Mucosa of stomach (tissue), 1 donor: Measurements from ENCODE around the gene ABL2.
"Not testable (repeated sequence)": the region's sequence is repeated elsewhere in the genome, so short reads cannot be mapped to it uniquely, and the experiment has no call there.

Experiments
- H3K27me3 ChIP-seq: one replicate; pipeline ENCODE4 v1.7.0; 2013; ENCODE audit warnings: mild to moderate bottlenecking, low read length; ENCODE audit not compliant: control insufficient read depth, insufficient read depth
- H3K36me3 ChIP-seq: one replicate; pipeline ENCODE4 v1.7.0; 2013; ENCODE audit warnings: low read length; ENCODE audit not compliant: control insufficient read depth, insufficient read depth
- H3K4me1 ChIP-seq: one replicate; pipeline ENCODE4 v1.7.0; 2013; ENCODE audit warnings: mild to moderate bottlenecking, low read length; ENCODE audit not compliant: control insufficient read depth, insufficient read depth
- H3K4me3 ChIP-seq: one replicate; pipeline ENCODE4 v1.7.0; 2013; ENCODE audit warnings: low read length
- H3K9ac ChIP-seq: one replicate; pipeline ENCODE4 v1.7.0; 2013; ENCODE audit warnings: mild to moderate bottlenecking, low read length, moderate library complexity
- H3K9me3 ChIP-seq: one replicate; pipeline ENCODE4 v1.7.0; 2013; ENCODE audit warnings: mild to moderate bottlenecking, low read length, moderate library complexity; ENCODE audit not compliant: control insufficient read depth
- donor health status: Pancreatic carcinoma.

The ABL2 gene

DNA sequence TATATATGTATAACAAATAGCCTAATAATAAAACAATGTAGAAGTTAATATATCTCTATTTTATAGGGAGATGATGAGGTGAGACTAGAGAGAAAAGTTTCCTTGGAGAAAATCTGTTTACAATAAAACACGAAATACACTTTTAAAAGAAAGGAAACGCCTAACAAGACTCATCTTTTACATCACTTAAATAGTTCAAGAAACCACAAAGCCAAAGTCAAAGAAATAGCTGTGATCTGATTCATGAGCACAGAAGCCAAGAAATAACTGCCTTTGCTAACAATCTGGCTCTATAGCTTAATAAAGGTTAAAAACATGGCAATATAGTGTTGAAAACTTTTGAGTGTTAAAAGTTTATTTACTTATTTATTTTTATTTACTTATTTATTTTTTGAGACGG, 86.2 kb downstream of the ABL2 start:
- no peaks in the 10 kb centered on the region for H3K9me3 ChIP-seq
- H3K27me3 ChIP-seq: no peaks in the 10 kb centered on the region
- H3K36me3 ChIP-seq: no peaks in the 10 kb centered on the region
- H3K4me3 ChIP-seq: no peak overlapping the region
- peaks cover 4% of the 10 kb centered on the region for H3K4me1 ChIP-seq
- H3K9ac ChIP-seq: no peak overlapping the region

DNA sequence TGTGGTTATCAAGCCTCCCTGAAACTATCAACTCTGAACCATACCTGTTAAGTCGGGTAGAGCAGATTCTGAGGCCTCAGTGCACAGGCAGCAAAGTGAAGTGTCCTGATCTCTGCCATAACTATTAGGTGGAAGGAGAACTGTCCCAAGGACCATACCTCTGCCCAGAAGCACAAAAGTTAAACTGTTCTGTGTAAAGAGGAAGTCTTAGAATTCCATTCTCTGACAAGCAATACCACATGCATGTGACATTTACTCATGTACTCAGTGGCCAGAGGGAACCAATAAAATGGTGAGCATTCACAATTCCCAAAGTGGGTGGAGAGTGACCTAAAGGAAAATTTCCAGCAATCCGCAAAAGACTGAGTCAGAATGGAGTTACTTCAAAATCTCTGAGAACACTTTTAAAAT, 86.6 kb downstream of the ABL2 start:
- Histone ChIP-seq H3K9ac (no peak overlapping the region), H3K9me3 (no peaks in the 10 kb centered on the region), H3K4me1 (peaks cover 4% of the 10 kb centered on the region), H3K4me3 (no peak overlapping the region), H3K36me3 (no peaks in the 10 kb centered on the region), H3K27me3 (no peaks in the 10 kb centered on the region)

DNA sequence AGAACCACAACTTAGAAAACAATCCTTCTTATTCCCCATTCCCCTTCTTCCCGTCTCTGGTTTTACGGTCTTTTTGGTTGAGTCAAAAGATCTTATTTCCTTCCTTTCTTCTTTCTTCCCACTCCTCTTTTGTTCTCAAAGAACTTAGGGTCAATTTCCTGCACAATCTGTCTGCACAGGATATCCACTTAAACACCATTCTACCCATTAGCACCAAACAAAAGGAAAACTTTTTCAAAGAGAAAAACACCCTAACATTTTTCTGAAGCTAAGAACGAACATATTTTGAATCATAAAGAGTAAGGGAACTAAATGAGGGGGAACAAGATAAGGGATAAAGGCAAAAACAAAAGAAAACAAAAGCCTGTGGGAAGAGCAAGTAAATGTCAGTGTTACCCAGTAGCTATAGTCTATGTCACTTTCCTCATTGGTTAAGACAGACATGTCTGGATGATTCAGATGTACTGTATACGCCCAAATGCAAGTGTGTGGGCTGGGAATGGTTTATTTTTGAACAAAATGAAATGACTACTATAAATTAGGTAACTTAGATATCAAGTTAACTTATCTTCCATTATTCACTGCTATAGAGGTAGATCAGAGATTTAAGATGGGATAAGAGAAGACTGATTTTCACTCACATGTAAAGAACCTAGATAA, 87.8 kb downstream of the ABL2 start:
- Histone ChIP-seq H3K9ac (no peak overlapping the region), H3K36me3 (no peaks in the 10 kb centered on the region), H3K27me3 (no peaks in the 10 kb centered on the region), H3K4me1 (peaks cover 4% of the 10 kb centered on the region), H3K4me3 (no peak overlapping the region), H3K9me3 (no peaks in the 10 kb centered on the region)

DNA sequence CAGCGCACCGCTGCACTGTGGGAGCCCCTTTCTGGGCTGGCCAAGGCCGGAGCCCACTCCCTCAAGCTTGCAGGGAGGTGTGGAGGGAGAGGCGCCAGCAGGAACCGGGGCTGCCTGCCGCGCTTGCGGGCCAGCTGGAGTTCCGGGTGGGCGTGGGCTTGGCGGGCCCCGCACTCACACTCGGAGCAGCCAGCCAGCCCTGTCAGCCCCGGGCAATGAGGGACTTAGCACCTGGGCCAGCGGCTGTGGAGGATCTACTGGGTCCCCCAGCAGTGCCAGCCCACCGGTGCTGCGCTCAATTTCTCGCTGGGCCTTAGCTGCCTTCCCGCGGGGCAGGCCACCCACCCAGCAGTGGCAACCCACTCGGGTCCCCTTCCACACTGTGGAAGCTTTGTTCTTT, 90.7 kb downstream of the ABL2 start:
- not testable (repeated sequence) for H3K4me1 ChIP-seq, H3K4me3 ChIP-seq, H3K36me3 ChIP-seq, H3K9me3 ChIP-seq, H3K27me3 ChIP-seq, H3K9ac ChIP-seq

DNA sequence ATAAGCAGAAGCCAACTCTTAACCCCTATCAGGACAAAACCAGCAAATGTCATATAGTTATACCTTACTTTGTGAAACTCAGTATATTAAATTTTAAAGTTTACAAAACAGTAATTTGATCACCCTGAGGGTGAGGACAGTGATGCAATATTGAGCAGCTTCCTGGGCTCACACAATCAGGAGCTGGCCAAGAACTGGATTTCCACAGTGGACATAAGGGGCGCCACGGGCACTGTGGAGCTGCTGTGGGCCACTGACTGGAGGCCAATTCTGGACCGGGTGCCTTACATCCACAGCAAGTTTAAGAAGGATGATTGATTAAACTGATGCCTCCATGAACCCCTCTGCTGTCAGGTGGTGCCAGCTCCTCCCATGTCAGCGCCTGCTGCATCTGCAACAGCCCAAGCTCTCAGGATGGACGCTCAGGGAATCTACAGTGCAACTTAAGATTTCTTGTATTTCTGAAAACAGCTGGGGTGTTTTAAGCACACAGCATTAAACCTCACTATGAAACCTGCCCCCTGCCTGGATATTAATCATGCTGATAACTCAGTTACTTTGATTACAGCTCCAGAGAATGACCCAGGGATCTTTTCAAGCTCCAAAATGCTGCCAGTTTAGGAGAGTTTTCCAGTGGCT, 91.7 kb downstream of the ABL2 start:
- Histone ChIP-seq H3K9ac (no peak overlapping the region), H3K27me3 (no peaks in the 10 kb centered on the region), H3K9me3 (no peaks in the 10 kb centered on the region), H3K4me3 (no peak overlapping the region), H3K36me3 (no peaks in the 10 kb centered on the region), H3K4me1 (peaks cover 1% of the 10 kb centered on the region)

DNA sequence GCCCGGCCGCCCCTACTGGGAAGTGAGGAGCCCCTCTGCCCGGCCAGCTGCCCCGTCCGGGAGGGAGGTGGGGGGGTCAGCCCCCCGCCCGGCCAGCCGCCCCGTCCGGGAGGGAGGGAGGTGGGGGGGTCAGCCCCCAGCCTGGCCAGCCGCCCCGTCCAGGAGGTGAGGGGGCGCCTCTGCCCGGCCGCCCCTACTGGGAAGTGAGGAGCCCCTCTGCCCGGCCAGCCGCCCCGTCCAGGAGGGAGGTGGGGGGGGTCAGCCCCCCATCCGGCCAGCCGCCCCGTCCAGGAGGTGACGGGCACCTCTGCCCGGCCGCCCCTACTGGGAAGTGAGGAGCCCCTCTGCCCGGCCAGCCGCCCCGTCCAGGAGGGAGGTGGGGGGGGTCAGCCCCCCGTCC, 93.8 kb downstream of the ABL2 start:
- H3K4me1 ChIP-seq, H3K27me3 ChIP-seq, H3K4me3 ChIP-seq, H3K9me3 ChIP-seq, H3K36me3 ChIP-seq, H3K9ac ChIP-seq: not testable (repeated sequence)

DNA sequence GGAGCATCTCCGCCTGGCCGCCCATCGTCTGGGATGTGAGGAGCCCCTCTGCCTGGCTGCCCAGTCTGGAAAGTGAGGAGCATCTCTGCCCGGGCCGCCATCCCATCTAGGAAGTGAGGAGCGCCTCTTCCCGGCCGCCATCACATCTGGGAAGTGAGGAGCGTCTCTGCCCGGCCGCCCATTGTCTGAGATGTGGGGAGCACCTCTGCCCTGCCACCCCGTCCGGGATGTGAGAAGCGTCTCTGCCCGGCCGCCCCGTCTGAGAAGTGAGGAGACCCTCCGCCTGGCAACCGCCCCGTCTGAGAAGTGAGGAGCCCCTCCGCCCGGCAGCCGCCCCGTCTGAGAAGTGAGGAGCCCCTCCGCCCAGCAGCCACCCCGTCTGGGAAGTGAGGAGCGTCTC, 94.3 kb downstream of the ABL2 start:
- not testable (repeated sequence) for H3K27me3 ChIP-seq

DNA sequence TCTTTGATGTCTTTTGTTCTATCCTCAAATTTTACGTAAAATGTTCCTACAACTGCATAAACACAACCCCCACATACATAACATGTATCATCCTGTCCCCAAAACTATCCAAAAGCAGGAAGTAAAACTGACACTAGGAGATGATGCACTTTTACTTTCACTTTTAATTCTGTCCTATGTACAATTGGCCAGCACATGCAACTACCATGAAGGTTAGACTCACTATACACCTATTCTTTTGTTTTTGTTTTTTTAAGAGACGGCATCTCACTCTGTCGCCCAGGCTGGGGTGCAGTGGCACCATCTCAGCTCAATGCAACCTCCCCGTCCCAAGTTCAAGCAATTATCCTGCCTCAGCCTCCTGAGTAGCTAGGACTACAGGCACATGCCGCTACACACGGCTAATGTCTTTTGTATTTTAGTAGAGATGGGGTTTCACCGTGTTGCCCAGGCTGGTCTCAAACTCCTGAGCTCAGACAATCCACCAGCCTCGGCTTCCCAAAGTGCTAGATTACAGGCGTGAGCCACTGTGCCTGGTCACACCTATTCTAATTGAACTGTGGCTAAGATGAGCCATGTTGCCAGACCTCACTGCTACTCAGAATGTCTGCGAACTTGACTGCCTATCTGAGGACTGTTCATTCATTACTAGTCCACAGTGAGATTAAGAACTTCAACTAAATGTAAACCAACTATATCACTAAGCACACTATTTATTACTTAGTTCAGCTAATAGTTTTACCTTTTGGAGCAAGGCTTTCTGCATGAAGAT, 99.6 kb downstream of the ABL2 start:
- Histone ChIP-seq H3K4me3 (no peak overlapping the region), H3K9ac (no peak overlapping the region), H3K36me3 (no peaks in the 10 kb centered on the region), H3K4me1 (peaks cover 16% of the 10 kb centered on the region), H3K27me3 (no peaks in the 10 kb centered on the region), H3K9me3 (no peaks in the 10 kb centered on the region)

More for the DNA sequence above, 94.3 kb downstream of the ABL2 start:
- H3K4me3 ChIP-seq, H3K4me1 ChIP-seq, H3K9me3 ChIP-seq, H3K36me3 ChIP-seq, H3K9ac ChIP-seq: not testable (repeated sequence)

DNA sequence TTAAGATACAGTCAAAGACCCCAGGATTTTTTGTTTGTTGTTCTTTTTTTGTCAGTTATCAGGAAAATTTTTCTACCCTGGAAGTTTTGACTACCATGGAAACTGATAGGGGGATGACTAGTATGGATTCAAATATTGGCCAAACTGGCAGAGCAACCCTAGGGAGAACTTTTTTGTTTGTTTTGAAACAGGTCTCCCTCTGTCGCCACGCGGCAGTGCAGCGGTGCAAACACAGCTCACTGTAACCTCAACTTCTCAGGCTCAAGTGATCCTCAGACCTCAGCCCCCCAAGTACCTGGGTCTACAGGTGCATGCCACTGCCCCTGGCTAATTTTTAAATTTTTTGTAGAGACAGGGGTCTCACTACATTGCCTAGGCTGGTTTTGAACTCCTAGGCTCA, 101.0 kb downstream of the ABL2 start:
- Histone ChIP-seq H3K9ac (no peak overlapping the region), H3K9me3 (no peaks in the 10 kb centered on the region), H3K36me3 (no peaks in the 10 kb centered on the region), H3K4me1 (peaks cover 16% of the 10 kb centered on the region), H3K27me3 (no peaks in the 10 kb centered on the region), H3K4me3 (no peak overlapping the region)

DNA sequence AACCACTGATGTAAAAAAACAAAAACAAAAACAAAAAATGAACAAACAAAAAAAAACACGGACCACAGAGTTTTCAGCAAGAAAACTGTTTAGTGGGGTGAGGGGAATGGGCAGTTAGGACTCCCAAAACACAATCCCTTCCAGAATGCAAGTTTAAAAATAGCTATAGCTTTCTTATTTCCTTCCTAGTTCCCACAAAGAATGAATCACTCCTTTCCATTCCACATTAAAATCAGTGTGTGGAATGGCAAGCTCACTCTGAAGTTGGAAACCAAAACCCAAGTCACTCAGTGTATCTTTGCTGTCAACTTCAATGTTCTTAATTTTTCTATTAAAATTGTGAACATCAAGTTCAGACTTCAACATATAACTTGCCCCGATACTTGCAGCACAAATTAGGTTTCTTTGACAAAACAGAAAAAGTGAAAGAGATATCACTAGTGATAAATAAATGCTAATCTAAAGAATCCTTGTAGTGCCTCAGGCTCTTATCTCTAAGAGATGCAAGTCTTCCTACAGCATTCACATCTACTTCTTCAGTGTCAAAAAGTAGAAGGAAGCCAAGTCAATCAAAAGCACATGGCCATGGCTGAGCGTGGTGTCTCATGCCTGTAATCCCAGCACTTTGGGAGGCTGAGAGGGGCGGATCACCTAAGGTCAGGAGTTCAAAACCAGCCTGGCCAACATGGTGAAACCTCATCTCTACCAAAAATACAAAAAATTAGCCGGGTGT, 102.1 kb downstream of the ABL2 start:
- Histone ChIP-seq H3K9me3 (no peaks in the 10 kb centered on the region), H3K9ac (no peak overlapping the region), H3K4me1 (peaks cover 16% of the 10 kb centered on the region), H3K27me3 (no peaks in the 10 kb centered on the region), H3K36me3 (no peaks in the 10 kb centered on the region), H3K4me3 (no peak overlapping the region)

DNA sequence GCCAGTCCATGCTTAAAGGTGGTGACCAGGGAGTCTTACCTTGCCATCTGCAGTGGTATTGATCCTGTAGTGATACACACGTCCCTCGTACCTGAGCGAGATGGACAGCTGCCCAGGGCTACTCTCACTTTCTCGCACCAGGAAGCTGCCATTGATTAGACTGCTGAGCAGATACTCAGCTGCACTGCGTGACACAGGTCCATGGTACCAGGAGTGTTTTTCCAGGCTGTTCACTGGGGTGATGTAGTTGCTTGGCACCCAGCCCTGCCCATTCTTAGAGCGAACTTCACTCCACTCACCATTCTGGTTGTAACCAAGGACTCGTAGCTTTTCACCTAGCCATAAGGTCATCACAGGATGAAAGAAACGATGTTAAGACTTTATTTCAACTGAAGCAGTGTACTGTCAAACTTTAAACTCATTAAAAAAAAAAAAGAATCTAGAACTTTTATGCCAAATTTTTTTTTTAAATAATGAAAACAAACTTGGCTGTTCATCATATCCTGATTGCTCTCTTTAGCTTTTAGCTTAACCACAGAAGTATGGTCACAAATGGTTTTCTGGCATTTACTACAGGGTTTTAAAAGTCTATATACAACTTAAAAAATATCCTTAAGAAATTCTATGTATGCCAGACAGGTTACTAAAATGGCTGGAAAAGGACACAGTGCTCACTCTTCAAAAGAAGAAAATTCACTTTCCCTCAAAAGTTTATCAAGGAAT, 103.0 kb downstream of the ABL2 start:
- Histone ChIP-seq H3K27me3 (no peaks in the 10 kb centered on the region), H3K4me1 (peaks cover 16% of the 10 kb centered on the region), H3K4me3 (no peak overlapping the region), H3K36me3 (no peaks in the 10 kb centered on the region), H3K9me3 (no peaks in the 10 kb centered on the region), H3K9ac (peak overlapping the region; percentile 19)
